Fibroblast of lung (primary cell): ENCODE measurements around the gene NOM1. TPM values are rescaled to one million over a fixed set of nuclear protein-coding genes. Genes with fewer than 3 reads are reported as not detected.

Experiments used
- DNase-seq, 2 donors: peaks; one replicate each; pipeline versions ENCODE4 v3.0.0 to v3.0.0-alpha.2; 2010; ENCODE audit warnings: low read depth in 2 of 2
- H2AFZ ChIP-seq: 2 replicates; pipeline ENCODE4 v1.5.1; 2012; ENCODE audit warnings: low read length, control low read depth, inconsistent platforms
- H3K27ac ChIP-seq: 2 replicates; pipeline ENCODE4 v1.5.1; 2011; ENCODE audit warnings: low read length, control low read depth; ENCODE audit not compliant: insufficient read depth
- H3K27me3 ChIP-seq: 2 replicates; pipeline ENCODE4 v1.5.1; 2011; ENCODE audit warnings: mild to moderate bottlenecking, low read length; ENCODE audit not compliant: control insufficient read depth, insufficient read depth
- H3K36me3 ChIP-seq: 2 replicates; pipeline ENCODE4 v1.5.1; 2011; ENCODE audit warnings: low read length; ENCODE audit not compliant: control insufficient read depth, insufficient read depth
- H3K4me1 ChIP-seq: 2 replicates; pipeline ENCODE4 v1.5.1; 2011; ENCODE audit warnings: low read length; ENCODE audit not compliant: control insufficient read depth, insufficient read depth; ENCODE audit errors: extremely low read depth
- H3K4me2 ChIP-seq: 2 replicates; pipeline ENCODE4 v1.5.1; 2011; ENCODE audit warnings: low read length, control low read depth; ENCODE audit not compliant: insufficient read depth; ENCODE audit errors: extremely low read depth
- H3K4me3 ChIP-seq, 4 experiments: fragments of 200-600 bp in 1 of 4; sonication (generic) in 1 of 4; replicated peaks in 1 of 4; 2 replicates each; pipeline ENCODE4 v1.5.1; 2011 to 2016; ENCODE audit warnings: low read length in 4 of 4, low read depth in 3 of 4, mild to moderate bottlenecking in 3 of 4, control low read depth in 2 of 4, inconsistent platforms in 1 of 4, mixed read lengths in 1 of 4; ENCODE audit not compliant: insufficient read depth in 1 of 4; ENCODE audit errors: control extremely low read depth in 1 of 4
- H3K79me2 ChIP-seq: 2 replicates; pipeline ENCODE4 v1.5.1; 2012; ENCODE audit warnings: mild to moderate bottlenecking, low read length, inconsistent platforms; ENCODE audit not compliant: control insufficient read depth, insufficient read depth
- H3K9ac ChIP-seq: 2 replicates; pipeline ENCODE4 v1.5.1; 2011; ENCODE audit warnings: mild to moderate bottlenecking, low read length, control low read depth; ENCODE audit not compliant: insufficient read depth
- H3K9me3 ChIP-seq: 2 replicates; pipeline ENCODE4 v1.5.1; 2012; ENCODE audit warnings: low read depth, low read length; ENCODE audit not compliant: control insufficient read depth, insufficient read depth
- H4K20me1 ChIP-seq: 2 replicates; pipeline ENCODE4 v1.5.1; 2011; ENCODE audit warnings: low read length; ENCODE audit not compliant: control insufficient read depth, insufficient read depth; ENCODE audit errors: extremely low read depth
- EZH2 ChIP-seq: IDR thresholded peaks from 2 replicates; pipeline ENCODE4 v1.5.1; 2012; ENCODE audit warnings: low read length, control low read depth, mild to moderate bottlenecking; ENCODE audit errors: missing control alignments
- polyA plus RNA-seq, 2 donors: library from polyadenylated mRNA; depleted of rRNA in 1 of 2; stranded (reverse) in 1 of 2; unstranded in 1 of 2; fragments of >200 nt; gene quantifications; 2 replicates each; pipeline ENCODE4 v1.2.1, GENCODE V29; 2011 to 2012; ENCODE audit warnings: missing spikeins in 1 of 2
- total RNA-seq: library from RNA; depleted of rRNA; stranded (reverse); fragments of >200 nt; gene quantifications from 2 replicates; pipeline ENCODE4 v1.2.1, GENCODE V29; 2014
- TF ChIP-seq, protein P1 (sequence below), 2 donors: IDR thresholded peaks in 1 of 2; conservative IDR thresholded peaks in 1 of 2; 1 replicate in 1 of 2; 2 replicates in 1 of 2; pipeline ENCODE4 v1.5.1; 2011 to 2012; ENCODE audit warnings: low read length in 2 of 2, control low read depth in 1 of 2, inconsistent platforms in 1 of 2, low read depth in 1 of 2, mild to moderate bottlenecking in 1 of 2

Gene NOM1
- total and polyA plus RNA-seq, 2 donors (not counting 1 experiment from before 2014, with no cell fraction given), result 5.6 to 13.9 TPM

DNA sequence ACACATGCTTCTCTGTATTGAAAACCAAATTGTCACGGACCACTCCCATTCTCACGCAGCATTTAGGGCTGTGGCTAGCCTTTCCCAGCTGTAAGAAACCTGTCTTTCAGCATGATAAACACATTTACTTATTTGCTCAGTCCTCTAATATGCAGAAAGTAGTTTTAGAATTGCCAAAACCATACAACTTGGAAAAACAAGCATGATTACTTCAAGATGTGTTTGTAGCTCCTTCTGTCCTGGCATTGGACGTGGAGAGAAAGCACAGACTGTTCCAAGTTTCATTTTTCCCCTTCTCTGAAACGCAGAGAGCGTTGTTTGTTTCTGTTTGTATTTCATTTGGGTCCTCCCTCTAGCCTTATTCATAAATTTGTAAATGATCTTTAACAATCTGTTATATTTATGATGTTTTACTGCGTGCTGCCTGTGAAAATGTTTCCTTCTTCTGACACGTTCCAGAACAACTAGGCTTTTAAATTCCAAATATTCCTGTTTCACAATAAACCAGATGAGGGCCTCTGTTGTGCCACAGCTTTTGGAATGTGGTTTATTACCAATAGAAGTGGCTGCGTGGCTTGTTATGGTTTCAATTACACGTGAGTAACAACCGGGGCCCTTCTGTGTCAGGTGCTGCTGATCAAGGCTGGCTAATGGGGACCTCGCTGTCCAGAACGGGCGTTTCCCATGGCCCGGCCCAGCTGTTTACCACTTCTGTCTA is 34.8 kb downstream of the NOM1 start:
- Histone ChIP-seq H3K4me2 (peak overlapping the region; percentile 60), H2AFZ (no peak overlapping the region), H3K27ac (no peak overlapping the region), H3K4me1 (no peaks in the 10 kb centered on the region), H3K36me3 (no peaks in the 10 kb centered on the region), H3K27me3 (no peaks in the 10 kb centered on the region), H4K20me1 (no peaks in the 10 kb centered on the region), H3K9me3 (no peaks in the 10 kb centered on the region), H3K79me2 (no peaks in the 10 kb centered on the region), H3K9ac (no peak overlapping the region), H3K4me3 (peak overlapping the region in 2 of 4 experiments; percentile 14 to 35)
- peak in 1 of 2 donors; percentile 58 for DNase-seq
- TF ChIP-seq, protein P1, sequence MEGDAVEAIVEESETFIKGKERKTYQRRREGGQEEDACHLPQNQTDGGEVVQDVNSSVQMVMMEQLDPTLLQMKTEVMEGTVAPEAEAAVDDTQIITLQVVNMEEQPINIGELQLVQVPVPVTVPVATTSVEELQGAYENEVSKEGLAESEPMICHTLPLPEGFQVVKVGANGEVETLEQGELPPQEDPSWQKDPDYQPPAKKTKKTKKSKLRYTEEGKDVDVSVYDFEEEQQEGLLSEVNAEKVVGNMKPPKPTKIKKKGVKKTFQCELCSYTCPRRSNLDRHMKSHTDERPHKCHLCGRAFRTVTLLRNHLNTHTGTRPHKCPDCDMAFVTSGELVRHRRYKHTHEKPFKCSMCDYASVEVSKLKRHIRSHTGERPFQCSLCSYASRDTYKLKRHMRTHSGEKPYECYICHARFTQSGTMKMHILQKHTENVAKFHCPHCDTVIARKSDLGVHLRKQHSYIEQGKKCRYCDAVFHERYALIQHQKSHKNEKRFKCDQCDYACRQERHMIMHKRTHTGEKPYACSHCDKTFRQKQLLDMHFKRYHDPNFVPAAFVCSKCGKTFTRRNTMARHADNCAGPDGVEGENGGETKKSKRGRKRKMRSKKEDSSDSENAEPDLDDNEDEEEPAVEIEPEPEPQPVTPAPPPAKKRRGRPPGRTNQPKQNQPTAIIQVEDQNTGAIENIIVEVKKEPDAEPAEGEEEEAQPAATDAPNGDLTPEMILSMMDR (conservative IDR thresholded peaks at IDR 0.05 in 1 of 2, IDR thresholded peaks at IDR 0.05 in 1 of 2; ENCODE audit: low read depth in 1 of 2, low read length in 2 of 2), result no peak
- TF ChIP-seq EZH2, result no peak

DNA sequence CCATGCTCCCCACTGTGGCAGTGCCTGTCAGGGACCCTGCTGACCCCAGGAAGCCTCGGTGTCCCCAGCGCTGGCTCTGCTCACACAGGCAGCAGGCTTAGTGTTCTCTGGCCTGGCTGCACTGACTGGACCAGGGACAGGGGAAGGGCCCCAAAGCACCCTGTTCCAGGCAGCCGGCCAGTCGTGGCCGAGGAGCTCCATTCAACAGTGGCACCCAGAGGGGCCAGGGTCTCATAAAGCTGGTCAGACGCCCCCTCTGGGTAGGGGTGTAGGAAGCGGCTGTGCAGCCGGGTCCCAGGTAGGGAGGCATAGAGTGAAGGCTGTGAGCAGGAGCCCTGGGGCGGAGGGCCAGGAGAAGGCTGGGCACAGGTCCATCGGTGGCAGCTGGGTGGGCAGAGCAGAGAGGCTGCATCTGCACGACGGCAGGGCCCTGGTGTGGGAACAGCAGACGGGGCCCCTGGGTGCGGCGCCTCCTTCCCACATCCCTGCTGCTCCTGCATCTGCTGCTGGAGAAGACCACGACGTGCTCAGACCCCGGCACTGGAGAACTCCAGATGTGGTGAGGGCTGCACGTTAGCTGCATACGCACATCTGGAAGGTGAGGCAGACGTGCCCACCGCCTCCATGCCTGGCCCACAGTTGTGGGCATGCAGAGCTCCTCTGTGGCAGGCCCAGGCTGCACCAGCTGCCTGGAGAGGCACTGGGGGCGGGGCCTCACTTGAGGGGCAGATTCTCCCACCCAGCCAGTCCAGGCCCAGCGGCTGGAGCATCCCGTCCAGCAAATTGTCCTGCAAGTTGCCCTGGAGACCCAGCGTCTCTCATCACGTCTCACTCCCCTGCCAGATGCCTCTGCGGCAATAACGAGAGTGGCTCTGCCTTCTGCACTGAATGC is 35.8 kb downstream of the NOM1 start:
- H3K9ac ChIP-seq, result no peak overlapping the region
- no peak overlapping the region for H3K4me3 ChIP-seq
- H3K4me2 ChIP-seq, result no peak overlapping the region
- H3K79me2 ChIP-seq, result no peaks in the 10 kb centered on the region
- TF ChIP-seq, protein P1 (conservative IDR thresholded peaks at IDR 0.05 in 1 of 2, IDR thresholded peaks at IDR 0.05 in 1 of 2; ENCODE audit: low read depth in 1 of 2, low read length in 2 of 2), result no peak
- no peak for TF ChIP-seq EZH2
- no peak for DNase-seq
- H4K20me1 ChIP-seq, result no peaks in the 10 kb centered on the region
- H3K36me3 ChIP-seq, result no peaks in the 10 kb centered on the region
- H2AFZ ChIP-seq, result no peak overlapping the region
- no peaks in the 10 kb centered on the region for H3K9me3 ChIP-seq
- no peak overlapping the region for H3K27ac ChIP-seq
- H3K4me1 ChIP-seq, result no peaks in the 10 kb centered on the region
- no peaks in the 10 kb centered on the region for H3K27me3 ChIP-seq

DNA sequence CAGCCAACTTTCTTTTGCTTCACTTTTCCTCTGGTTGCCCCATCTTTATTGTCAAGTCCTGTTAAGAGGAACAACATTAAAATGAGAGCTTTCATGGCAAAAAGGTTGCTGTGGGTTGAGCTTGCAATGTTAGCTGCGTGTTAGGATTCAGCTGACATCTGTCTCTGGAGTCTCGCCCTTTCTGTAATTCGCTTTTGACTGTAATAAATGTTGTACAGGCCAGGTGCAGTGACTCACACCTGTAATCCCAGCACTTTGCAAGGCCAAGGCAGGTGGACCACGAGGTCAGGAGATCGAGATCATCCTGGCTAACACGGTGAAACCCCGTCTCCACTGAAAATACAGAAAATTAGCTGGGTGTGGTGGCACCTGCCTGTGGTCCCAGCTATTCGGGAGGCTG is 36.9 kb downstream of the NOM1 start:
- Histone ChIP-seq H3K79me2 (no peaks in the 10 kb centered on the region), H3K4me2 (no peak overlapping the region), H3K27ac (no peak overlapping the region), H3K4me3 (no peak overlapping the region), H3K36me3 (no peaks in the 10 kb centered on the region), H3K9me3 (no peaks in the 10 kb centered on the region), H3K4me1 (no peaks in the 10 kb centered on the region), H3K9ac (no peak overlapping the region), H3K27me3 (no peaks in the 10 kb centered on the region), H4K20me1 (no peaks in the 10 kb centered on the region), H2AFZ (no peak overlapping the region)
- TF ChIP-seq, protein P1 (conservative IDR thresholded peaks at IDR 0.05 in 1 of 2, IDR thresholded peaks at IDR 0.05 in 1 of 2; ENCODE audit: low read depth in 1 of 2, low read length in 2 of 2), result no peak
- TF ChIP-seq EZH2, result no peak
- DNase-seq, result no peak
